K562 (cell line): ENCODE data around the gene QKI. TPM values are rescaled to one million over a fixed set of nuclear protein-coding genes. Genes with fewer than 3 reads are reported as not detected.

Source experiments
- ATAC-seq: fragments of 200-7000 bp; cut with Tn5 transposase; 3 replicates; pipeline ENCODE4 v1.9.1; 2020; ENCODE audit warnings: moderate library complexity
- BruUV-seq: library from RNA; stranded (reverse); fragments of 400-500 nt; replicated peaks from 2 replicates; lab custom pipeline; 2021; lab: Mats Ljungman, UMichigan
- CTCF ChIA-PET: fragments of 300-600 bp; formaldehyde crosslinking; extraction: SDS; loops from one replicate; lab custom pipeline; 2021; ENCODE audit warnings: low intra/inter-chr PET ratio; lab: Yijun Ruan, JAX
- POLR2A ChIA-PET: fragments of 300-600, 350-650 bp; sonication (Branson Sonifier 250); formaldehyde crosslinking; extraction: SDS; loops from one replicate; lab custom pipeline; 2021; ENCODE audit warnings: antibody characterized with exemption, inconsistent platforms; lab: Yijun Ruan, JAX
- DNase-seq, 4 experiments: peaks; one replicate each; pipeline versions ENCODE4 v3.0.0 to v3.0.0-alpha.2; 2011 to 2018; ENCODE audit warnings: low spot score in 3 of 4, mixed read lengths in 3 of 4; ENCODE audit errors: extremely low read depth in 1 of 4
- FAIRE-seq: peaks from 2 replicates; lab custom pipeline; 2011; peaks lifted over from hg19 to GRCh38; lab: Jason Lieb, UNC
- H2AFZ ChIP-seq: 2 replicates; pipeline ENCODE4 v1.6.0; 2011; ENCODE audit warnings: low read depth, low read length, control low read depth, inconsistent platforms
- H3K27ac ChIP-seq: fragments of 200-600 bp; 3 replicates; pipeline ENCODE4 v1.8.0; 2011; ENCODE audit warnings: low read depth, mild to moderate bottlenecking, control low read depth, inconsistent platforms, low read length, moderate library complexity, mixed read lengths; ENCODE audit errors: extremely low read depth
- H3K27me3 ChIP-seq, 2 experiments: fragments of 300-600 bp in 1 of 2; 2 replicates in 1 of 2; 3 replicates in 1 of 2; pipeline versions ENCODE4 v1.6.0 to v1.8.0; 2011; ENCODE audit warnings: inconsistent platforms in 2 of 2, low read length in 2 of 2, mild to moderate bottlenecking in 1 of 2, mixed read lengths in 1 of 2, moderate library complexity in 1 of 2; ENCODE audit not compliant: control insufficient read depth in 2 of 2, insufficient read depth in 2 of 2
- H3K36me3 ChIP-seq: fragments of 300-600 bp; 3 replicates; pipeline ENCODE4 v1.8.0; 2011; ENCODE audit warnings: mild to moderate bottlenecking, low read length, inconsistent platforms; ENCODE audit not compliant: control insufficient read depth, insufficient read depth
- H3K4me1 ChIP-seq, 2 experiments: fragments of 200-600 bp in 1 of 2; replicated peaks in 1 of 2; 2 replicates in 1 of 2; 3 replicates in 1 of 2; pipeline versions ENCODE4 v1.5.1 to v1.8.0; 2011; ENCODE audit warnings: inconsistent platforms in 2 of 2, low read length in 2 of 2, mild to moderate bottlenecking in 1 of 2, mixed read lengths in 1 of 2, moderate library complexity in 1 of 2; ENCODE audit not compliant: control insufficient read depth in 2 of 2, insufficient read depth in 2 of 2
- H3K4me2 ChIP-seq: 2 replicates; pipeline ENCODE4 v1.6.1; 2011; ENCODE audit warnings: low read length, control low read depth, inconsistent platforms, mixed read lengths; ENCODE audit not compliant: insufficient read depth
- H3K4me3 ChIP-seq: fragments of 200-600 bp; sonication (generic), shearing (Covaris generic); 2 replicates; pipeline ENCODE4 v1.5.1; 2016; ENCODE audit warnings: control low read depth, inconsistent platforms
- H3K79me2 ChIP-seq: fragments of 200-600 bp; 3 replicates; pipeline ENCODE4 v1.8.0; 2011; ENCODE audit warnings: low read length, inconsistent platforms; ENCODE audit not compliant: control insufficient read depth, insufficient read depth
- H3K9ac ChIP-seq, 2 experiments: 2 replicates each; pipeline versions ENCODE4 v1.6.0 to v1.6.1; 2011; ENCODE audit warnings: low read depth in 2 of 2, low read length in 2 of 2, control low read depth in 1 of 2, inconsistent platforms in 1 of 2, mild to moderate bottlenecking in 1 of 2, mixed read lengths in 1 of 2; ENCODE audit not compliant: insufficient read depth in 1 of 2
- H3K9me1 ChIP-seq: one replicate; pipeline ENCODE4 v1.6.0; 2011; ENCODE audit warnings: inconsistent platforms, mild to moderate bottlenecking, low read length, moderate library complexity; ENCODE audit not compliant: control insufficient read depth, insufficient read depth
- H3K9me3 ChIP-seq: replicated peaks from 2 replicates; pipeline ENCODE4 v1.5.1; 2011; ENCODE audit warnings: low read depth, low read length, inconsistent platforms; ENCODE audit not compliant: control insufficient read depth, insufficient read depth
- H4K20me1 ChIP-seq: replicated peaks from 2 replicates; pipeline ENCODE4 v1.6.1; 2011; ENCODE audit warnings: low read length, inconsistent platforms, mixed read lengths; ENCODE audit not compliant: control insufficient read depth, insufficient read depth
- ASH1L ChIP-seq: fragments of 450-650 bp; IDR thresholded peaks from 2 replicates; pipeline ENCODE4 v1.6.1; 2018; ENCODE audit warnings: borderline replicate concordance, mild to moderate bottlenecking, low read depth; ENCODE audit not compliant: partially characterized antibody
- HSF4 ChIP-seq: fragments of 250-450 bp; sonication (Bioruptor Pico); IDR thresholded peaks from 2 replicates; pipeline ENCODE4 v2.1.2; 2022; ENCODE audit warnings: mild to moderate bottlenecking, moderate library complexity, borderline replicate concordance
- MAFG ChIP-seq: fragments of 450-650 bp; conservative IDR thresholded peaks from 2 replicates; pipeline ENCODE4 v1.6.1; 2016; ENCODE audit warnings: missing genetic modification characterization, missing compliant biosample characterization
- MCM3 ChIP-seq: fragments of 450-650 bp; IDR thresholded peaks from 2 replicates; pipeline ENCODE4 v1.6.1; 2016
- MCM5 ChIP-seq: fragments of 450-650 bp; IDR thresholded peaks from 2 replicates; pipeline ENCODE4 v1.6.1; 2016; ENCODE audit warnings: low read depth
- POLR2AphosphoS2 ChIP-seq: IDR thresholded peaks from 2 replicates; pipeline ENCODE4 v1.6.1; 2012; ENCODE audit warnings: low read length, improper control_type of control experiment
- SMAD4 ChIP-seq: fragments of 250-450 bp; sonication (Bioruptor Pico); conservative IDR thresholded peaks from 2 replicates; pipeline ENCODE4 v1.8.0; 2021; ENCODE audit warnings: inconsistent platforms, mild to moderate bottlenecking, moderate library complexity
- SRF ChIP-seq, 2 experiments: fragments of 250-450, 450-650 bp in 1 of 2; sonication (Bioruptor Pico) in 1 of 2; sonication (generic) in 1 of 2; formaldehyde crosslinking; IDR thresholded peaks; 2 replicates each; pipeline versions ENCODE4 v1.5.0 to v1.5.1; 2020 to 2022; ENCODE audit warnings: mild to moderate bottlenecking in 1 of 2, missing genetic modification reagents in 1 of 2
- ZBTB7A ChIP-seq: IDR thresholded peaks from 2 replicates; pipeline ENCODE4 v1.6.1; 2011; ENCODE audit warnings: low read depth, mild to moderate bottlenecking, low read length, moderate library complexity, borderline replicate concordance; ENCODE audit not compliant: control insufficient read depth
- ZBTB8A ChIP-seq: fragments of 450-650 bp; IDR thresholded peaks from 2 replicates; pipeline ENCODE4 v1.6.1; 2018; ENCODE audit warnings: mild to moderate bottlenecking, moderate library complexity; ENCODE audit not compliant: partially characterized antibody
- ZNF24 ChIP-seq: fragments of 450-650 bp; IDR thresholded peaks from 2 replicates; pipeline ENCODE4 v1.6.1; 2016
- WGBS: fragments of 100-300 bp; shearing (Covaris generic); methylation state at CpG from one replicate; pipeline ENCODE4 v1.1.6; 2016; ENCODE audit warnings: low coverage, mixed read lengths; ENCODE audit not compliant: insufficient coverage; ENCODE audit errors: missing lambda C conversion rate; 5-methylcytosine and 5-hydroxymethylcytosine counted together
- in situ Hi-C: fragments of 300-500 bp; cut with MboI; formaldehyde crosslinking; loops from 4 replicates; pipeline ENCODE4 v1.15.0; 2018; ENCODE audit warnings: inconsistent platforms, mixed read lengths
- intact Hi-C: fragments of 100-400 bp; cut with micrococcal nuclease; formaldehyde crosslinking; loops from 2 replicates; pipeline ENCODE4 v1.14.2; 2022
- polyA plus RNA-seq, 8 experiments: library from polyadenylated mRNA; depleted of rRNA in 4 of 8; stranded (reverse) in 5 of 8; unstranded in 3 of 8; fragments of >200 nt; fragmentation: Nextera tagmentation in 2 of 8; fragmentation: Illumina TruSeq in 1 of 8; extraction: Ambion mirVana in 2 of 8; extraction: Trizol in 1 of 8; gene quantifications; 2 replicates each; pipeline versions ENCODE4 v1.2.1 to v1.2.3, GENCODE V29; 2011 to 2014; ENCODE audit warnings: inconsistent platforms in 1 of 8, missing spikeins in 1 of 8
- total RNA-seq, 7 experiments: library from RNA; depleted of rRNA in 6 of 7; stranded (reverse); fragments of >200 nt in 6 of 7; fragmentation: Illumina TruSeq in 2 of 7; extraction: Trizol in 2 of 7; gene quantifications; 2 replicates each; pipeline versions ENCODE4 v1.2.1 to v1.2.3, GENCODE V29; 2011 to 2021; ENCODE audit warnings: low replicate concordance in 1 of 7
- TF ChIP-seq, protein P1 (sequence below), 2 experiments: fragments of 200-800 bp in 1 of 2; sonication (Bioruptor generic) in 1 of 2; sonication (generic) in 1 of 2; formaldehyde crosslinking in 1 of 2; IDR thresholded peaks in 1 of 2; conservative IDR thresholded peaks in 1 of 2; 2 replicates each; pipeline versions ENCODE4 v1.5.0 to v1.6.1; 2016 to 2020; ENCODE audit warnings: missing compliant biosample characterization in 1 of 2, missing genetic modification characterization in 1 of 2, missing genetic modification reagents in 1 of 2
- TF ChIP-seq, protein P2 (sequence below): fragments of 450-650 bp; IDR thresholded peaks from 2 replicates; pipeline ENCODE4 v1.6.1; 2018; ENCODE audit not compliant: partially characterized antibody

Gene QKI
- total and polyA plus RNA-seq, 9 of the 15 experiments (the other 6 are each of a cell fraction or from before 2014, with no cell fraction given): 20.4 to 215 (median 123) TPM

DNA sequence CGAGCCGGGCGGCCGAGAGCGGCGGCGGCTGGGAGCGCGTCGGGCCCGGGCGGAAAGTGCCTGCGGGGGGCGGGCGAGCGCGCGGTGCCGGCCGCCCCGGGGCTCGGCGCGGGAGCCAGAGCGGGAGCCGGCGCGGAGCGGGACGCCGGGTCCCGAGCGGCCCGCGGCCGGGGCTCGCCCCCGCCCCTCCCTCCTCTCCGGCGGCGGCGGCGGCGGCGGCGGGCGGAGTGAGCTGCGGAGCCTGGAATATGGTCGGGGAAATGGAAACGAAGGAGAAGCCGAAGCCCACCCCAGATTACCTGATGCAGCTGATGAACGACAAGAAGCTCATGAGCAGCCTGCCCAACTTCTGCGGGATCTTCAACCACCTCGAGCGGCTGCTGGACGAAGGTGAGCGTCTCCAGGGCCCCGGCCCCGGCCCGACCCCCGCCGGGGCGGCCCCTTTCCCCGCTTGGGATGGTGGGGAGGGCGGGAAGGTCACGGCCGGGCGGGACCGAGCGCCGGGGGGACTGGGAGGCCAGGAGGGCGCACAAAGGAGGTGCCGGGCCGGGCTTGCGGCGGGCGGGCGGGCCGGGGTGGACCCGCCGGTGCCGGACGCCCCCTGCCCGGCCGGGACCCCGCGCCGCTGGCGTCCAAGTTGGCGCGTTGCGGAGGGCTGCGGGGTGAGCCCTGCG is 565 bp downstream of the QKI start:
- intact Hi-C loops: loop anchor here (5.0 kb wide), 4 partner anchors 233 to 1512 kb away; no protein-coding TSS in a partner anchor
- ATAC-seq: no peak
- no peak for FAIRE-seq
- no peaks in the 10 kb centered on the region for H3K36me3 ChIP-seq
- peaks cover 2 to 12% of the 10 kb centered on the region in 2 experiments for H3K4me1 ChIP-seq
- peak overlapping the region; percentile 96; the same call in 1 of the 2 replicates for H3K4me2 ChIP-seq
- H3K79me2 ChIP-seq: peaks cover 67% of the 10 kb centered on the region
- BruUV-seq: no TSS peak
- POLR2A ChIA-PET: interaction anchor here (0.6 kb wide), 1 partner anchor 1577 kb away, joined by 5 read pairs; no protein-coding TSS in a partner anchor
- H3K4me3 ChIP-seq: peak overlapping the region; percentile 87
- H3K27ac ChIP-seq: peak overlapping the region; percentile 93
- H3K9me3 ChIP-seq: no peaks in the 10 kb centered on the region
- H4K20me1 ChIP-seq: no peaks in the 10 kb centered on the region; the same call in 1 of the 2 replicates
- H3K27me3 ChIP-seq: no peaks in the 10 kb centered on the region
- in situ Hi-C loops: no loop called here
- peak overlapping the region; percentile 93 to 97; a peak in 3 of 4 replicates for H3K9ac ChIP-seq
- peak overlapping the region; percentile 80; the same call in 1 of the 2 replicates for H2AFZ ChIP-seq
- CTCF ChIA-PET: no interaction called here
- no peaks in the 10 kb centered on the region for H3K9me1 ChIP-seq
- DNase-seq: peak; percentile 42 to 74 (median 64)
- WGBS: 3% methylated on average over 14 of the region's 94 CpGs
- TF ChIP-seq HSF4 (CRISPR knock-in tag) (no peak), SRF (CRISPR knock-in tag; IDR thresholded peaks at IDR 0.05) (no peak), SMAD4 (CRISPR knock-in tag) (no peak), ZNF24 (no peak), MCM5 (no peak), MCM3 (no peak), MAFG (tag) (no peak), ZBTB8A (no peak), ZBTB7A (peak; percentile 76; the same call in 1 of the 2 replicates), POLR2AphosphoS2 (no peak), ASH1L (no peak)
- TF ChIP-seq, protein P1, sequence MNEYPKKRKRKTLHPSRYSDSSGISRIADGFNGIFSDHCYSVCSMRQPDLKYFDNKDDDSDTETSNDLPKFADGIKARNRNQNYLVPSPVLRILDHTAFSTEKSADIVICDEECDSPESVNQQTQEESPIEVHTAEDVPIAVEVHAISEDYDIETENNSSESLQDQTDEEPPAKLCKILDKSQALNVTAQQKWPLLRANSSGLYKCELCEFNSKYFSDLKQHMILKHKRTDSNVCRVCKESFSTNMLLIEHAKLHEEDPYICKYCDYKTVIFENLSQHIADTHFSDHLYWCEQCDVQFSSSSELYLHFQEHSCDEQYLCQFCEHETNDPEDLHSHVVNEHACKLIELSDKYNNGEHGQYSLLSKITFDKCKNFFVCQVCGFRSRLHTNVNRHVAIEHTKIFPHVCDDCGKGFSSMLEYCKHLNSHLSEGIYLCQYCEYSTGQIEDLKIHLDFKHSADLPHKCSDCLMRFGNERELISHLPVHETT (CRISPR knock-in tag; conservative IDR thresholded peaks at IDR 0.05 in 1 of 2, IDR thresholded peaks at IDR 0.05 in 1 of 2): no peak
- TF ChIP-seq, protein P2, sequence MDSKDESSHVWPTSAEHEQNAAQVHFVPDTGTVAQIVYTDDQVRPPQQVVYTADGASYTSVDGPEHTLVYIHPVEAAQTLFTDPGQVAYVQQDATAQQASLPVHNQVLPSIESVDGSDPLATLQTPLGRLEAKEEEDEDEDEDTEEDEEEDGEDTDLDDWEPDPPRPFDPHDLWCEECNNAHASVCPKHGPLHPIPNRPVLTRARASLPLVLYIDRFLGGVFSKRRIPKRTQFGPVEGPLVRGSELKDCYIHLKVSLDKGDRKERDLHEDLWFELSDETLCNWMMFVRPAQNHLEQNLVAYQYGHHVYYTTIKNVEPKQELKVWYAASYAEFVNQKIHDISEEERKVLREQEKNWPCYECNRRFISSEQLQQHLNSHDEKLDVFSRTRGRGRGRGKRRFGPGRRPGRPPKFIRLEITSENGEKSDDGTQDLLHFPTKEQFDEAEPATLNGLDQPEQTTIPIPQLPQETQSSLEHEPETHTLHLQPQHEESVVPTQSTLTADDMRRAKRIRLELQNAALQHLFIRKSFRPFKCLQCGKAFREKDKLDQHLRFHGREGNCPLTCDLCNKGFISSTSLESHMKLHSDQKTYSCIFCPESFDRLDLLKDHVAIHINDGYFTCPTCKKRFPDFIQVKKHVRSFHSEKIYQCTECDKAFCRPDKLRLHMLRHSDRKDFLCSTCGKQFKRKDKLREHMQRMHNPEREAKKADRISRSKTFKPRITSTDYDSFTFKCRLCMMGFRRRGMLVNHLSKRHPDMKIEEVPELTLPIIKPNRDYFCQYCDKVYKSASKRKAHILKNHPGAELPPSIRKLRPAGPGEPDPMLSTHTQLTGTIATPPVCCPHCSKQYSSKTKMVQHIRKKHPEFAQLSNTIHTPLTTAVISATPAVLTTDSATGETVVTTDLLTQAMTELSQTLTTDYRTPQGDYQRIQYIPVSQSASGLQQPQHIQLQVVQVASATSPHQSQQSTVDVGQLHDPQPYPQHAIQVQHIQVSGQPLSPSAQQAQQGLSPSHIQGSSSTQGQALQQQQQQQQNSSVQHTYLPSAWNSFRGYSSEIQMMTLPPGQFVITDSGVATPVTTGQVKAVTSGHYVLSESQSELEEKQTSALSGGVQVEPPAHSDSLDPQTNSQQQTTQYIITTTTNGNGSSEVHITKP: no peak
